Ammon's horn (tissue), 1 donor: ENCODE data around the gene STXBP2.
"Not testable (repeated sequence)": the region's sequence is repeated elsewhere in the genome, so short reads cannot be mapped to it uniquely, and the experiment has no call there.

Experiments
- DNase-seq: peaks from one replicate; pipeline ENCODE4 v3.0.0-alpha.2; 2016; ENCODE audit warnings: low spot score

The STXBP2 gene

DNA sequence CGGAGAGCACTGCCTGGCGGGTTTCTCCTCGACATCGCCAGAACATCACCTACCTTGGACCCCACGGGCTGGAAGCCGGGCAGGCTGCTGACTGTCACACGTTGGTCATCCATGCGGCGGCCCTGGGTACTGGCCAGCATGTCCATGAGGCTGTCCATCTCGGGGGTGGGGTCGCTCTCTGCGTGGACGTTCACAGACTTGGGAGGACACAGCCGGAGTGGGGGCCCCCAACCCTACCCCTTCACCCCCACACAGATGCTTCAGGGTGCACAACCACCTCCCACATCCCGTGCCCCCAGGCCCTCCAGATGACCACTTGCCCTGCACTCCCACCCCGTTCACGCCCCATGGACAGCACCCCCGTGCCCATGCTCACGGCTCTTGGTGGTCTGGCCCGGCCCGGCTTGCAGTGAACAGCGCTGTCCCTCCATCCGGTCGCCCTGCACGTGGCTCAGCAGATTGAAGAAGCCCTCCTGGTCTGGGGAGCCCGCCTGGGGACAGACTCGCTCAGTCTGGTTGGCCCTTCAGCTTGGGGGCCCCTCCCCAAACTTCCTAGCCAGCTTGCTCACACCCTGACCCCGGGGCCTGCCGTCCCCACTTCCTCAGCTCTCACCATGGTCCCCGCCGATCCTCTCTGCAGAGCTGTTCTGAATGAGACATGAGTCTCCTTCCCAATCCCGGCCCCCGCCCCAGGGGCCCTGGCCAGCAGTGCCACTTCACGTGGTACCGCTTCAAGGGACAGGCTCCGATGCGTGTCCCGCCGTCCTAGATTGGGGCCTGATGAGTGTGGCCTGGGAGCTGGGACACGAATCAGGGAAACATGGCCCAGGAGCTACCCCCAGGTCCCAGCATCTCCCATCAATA is 4.3 kb upstream of the STXBP2 start:
- DNase-seq = no peak

DNA sequence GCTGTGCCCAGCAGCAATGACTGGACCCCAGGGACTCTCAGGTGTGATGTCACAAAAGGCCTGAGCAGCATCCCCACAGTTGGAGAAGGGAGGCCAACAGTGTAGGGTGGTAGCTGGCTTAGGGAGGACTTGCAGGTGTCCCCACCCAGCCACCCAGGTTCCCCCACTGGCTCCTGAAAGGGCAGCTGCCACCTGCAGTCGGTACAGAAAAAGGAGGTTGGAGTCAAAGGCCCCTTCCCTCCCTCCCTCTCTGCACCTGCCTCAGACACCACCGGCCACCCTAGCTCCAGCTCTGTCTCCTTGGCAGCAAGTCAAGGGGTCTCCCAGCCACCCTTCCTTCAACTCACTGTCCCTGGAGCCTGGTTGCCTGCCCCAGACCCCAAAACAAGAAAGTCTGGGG is 3.2 kb upstream of the STXBP2 start, which contains the start of gene PCP2:
Gene PCP2 (minus strand): TSS at position 22 of the 400 bp plus-strand sequence. CDS start 262 bp downstream, outside the sequence.
- no peak for DNase-seq

DNA sequence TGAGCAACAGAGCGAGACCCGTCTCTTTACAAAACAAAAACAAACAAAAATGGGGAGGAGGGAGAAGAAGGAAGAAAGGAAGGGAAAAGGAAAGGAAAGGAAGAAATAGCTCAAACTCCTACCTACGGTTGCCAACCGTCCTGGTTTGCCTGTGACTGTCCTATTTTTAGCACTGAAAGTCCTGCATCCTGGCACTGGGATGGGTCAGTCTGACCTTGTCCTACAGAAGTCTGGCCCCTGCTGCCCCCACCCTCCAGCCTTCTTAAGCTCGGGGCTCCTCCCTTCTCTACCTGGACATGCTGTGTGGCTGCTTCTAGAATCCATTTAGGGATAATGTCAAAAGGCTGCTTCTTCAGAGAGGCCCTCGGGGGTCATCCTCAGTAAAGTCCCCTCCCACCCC is 1.2 kb upstream of the STXBP2 start:
- DNase-seq = no peak

- DNase-seq = no peak
Measured at GRCh38 chr19:7636317-7636690, 606 bp upstream of the STXBP2 start.

DNA sequence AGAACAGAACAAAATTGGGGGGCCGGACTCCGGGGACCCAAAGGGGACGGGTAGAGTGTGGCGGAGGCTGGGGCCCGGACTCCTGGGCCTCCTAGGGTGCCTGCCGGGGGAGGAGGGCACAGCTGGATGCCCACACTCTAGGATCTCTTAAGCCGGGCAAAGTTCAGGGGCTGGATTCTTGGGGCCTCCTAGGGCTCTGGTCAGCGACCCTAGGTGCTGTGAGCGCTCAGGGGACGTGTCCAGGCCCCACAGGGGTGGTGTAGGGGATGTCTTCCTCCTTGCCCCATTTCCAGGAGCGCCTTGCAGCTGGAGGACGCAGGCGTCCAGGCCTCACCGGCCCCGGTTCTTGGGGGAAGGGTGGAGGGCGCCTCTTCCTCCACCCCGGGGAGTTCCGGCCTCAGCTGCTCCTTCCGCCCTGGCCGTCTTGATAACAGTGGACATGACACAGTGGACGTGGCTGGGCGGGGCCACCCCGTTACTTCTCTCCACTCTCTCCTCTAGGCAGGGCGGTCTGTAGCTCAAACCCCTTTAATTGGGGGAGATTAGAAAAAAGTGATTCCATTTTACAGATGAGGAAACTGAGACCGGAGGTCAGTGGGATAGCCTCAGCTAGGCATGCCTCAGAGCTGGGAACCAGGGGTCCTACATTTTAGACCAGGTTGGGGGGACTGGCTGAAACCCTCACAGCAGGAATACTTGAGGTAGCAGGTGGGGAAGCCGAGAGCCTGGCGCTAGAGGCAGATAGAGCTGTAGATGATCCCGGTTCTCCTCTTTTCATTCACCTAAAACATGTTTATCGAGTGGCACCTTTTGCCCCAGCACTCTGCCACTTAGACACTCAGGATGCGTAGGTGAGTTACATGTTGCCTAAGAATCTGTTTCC is 705 bp downstream of the STXBP2 start:
- peak; percentile 29 for DNase-seq

DNA sequence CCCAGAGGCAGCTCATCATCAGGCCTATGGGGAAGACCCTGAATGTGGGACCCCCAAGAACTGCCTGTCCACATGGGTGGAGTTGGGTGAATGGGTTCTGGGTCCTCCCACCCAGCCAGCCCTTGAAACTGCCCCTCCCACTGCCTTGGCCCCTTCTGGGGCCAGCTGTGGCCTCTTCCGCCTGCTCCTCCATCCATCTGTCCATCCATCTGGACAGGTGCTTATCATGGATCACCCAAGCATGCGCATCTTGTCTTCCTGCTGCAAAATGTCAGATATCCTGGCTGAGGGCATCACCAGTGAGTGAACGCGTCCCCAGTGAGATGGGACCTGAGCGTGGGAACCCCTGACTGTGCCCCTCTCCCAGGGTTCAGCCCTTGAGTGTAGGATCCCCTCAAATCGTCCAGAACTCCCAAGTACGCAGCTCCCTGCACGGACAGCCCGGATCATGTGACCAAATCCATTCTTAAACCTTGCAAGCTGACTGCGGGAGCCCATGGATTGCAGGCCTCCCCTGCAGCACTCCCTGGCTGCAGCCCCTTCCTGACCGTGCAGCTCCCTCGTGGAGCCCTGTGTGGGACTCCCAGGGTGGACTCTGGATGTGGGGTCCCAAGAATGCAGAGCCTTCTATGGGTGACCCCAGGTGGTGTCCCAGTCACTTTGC is 2.0 kb downstream of the STXBP2 start:
- DNase-seq = no peak

GRCh38 chr19:7639863-7640348 is 3.0 kb downstream of the STXBP2 start:
- DNase-seq = no peak

- no peak for DNase-seq
Measured at GRCh38 chr19:7640803-7641202, 3.9 kb downstream of the STXBP2 start.

GRCh38 chr19:7641290-7642276 is 4.7 kb downstream of the STXBP2 start:
- no peak for DNase-seq

- DNase-seq = no peak
Measured at GRCh38 chr19:7642295-7643030, 5.6 kb downstream of the STXBP2 start.

DNA sequence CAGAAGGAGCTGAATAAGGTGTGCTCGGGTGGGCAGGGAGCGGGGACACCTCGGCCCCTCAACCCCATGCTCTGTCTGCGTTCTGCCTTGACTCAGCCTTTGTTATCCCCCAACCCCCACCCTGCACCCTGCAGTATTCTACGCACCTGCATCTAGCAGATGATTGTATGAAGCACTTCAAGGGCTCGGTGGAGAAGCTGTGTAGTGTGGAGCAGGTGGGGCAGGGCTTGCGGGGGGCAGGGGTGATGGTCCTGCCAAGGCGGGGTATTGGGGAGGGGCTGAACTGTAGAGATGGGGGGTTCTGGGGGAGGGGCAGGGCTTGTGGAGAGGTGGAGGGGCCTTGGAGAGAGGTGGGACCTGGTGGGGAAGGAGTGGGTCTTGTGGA is 6.1 kb downstream of the STXBP2 start:
- no peak for DNase-seq

DNA sequence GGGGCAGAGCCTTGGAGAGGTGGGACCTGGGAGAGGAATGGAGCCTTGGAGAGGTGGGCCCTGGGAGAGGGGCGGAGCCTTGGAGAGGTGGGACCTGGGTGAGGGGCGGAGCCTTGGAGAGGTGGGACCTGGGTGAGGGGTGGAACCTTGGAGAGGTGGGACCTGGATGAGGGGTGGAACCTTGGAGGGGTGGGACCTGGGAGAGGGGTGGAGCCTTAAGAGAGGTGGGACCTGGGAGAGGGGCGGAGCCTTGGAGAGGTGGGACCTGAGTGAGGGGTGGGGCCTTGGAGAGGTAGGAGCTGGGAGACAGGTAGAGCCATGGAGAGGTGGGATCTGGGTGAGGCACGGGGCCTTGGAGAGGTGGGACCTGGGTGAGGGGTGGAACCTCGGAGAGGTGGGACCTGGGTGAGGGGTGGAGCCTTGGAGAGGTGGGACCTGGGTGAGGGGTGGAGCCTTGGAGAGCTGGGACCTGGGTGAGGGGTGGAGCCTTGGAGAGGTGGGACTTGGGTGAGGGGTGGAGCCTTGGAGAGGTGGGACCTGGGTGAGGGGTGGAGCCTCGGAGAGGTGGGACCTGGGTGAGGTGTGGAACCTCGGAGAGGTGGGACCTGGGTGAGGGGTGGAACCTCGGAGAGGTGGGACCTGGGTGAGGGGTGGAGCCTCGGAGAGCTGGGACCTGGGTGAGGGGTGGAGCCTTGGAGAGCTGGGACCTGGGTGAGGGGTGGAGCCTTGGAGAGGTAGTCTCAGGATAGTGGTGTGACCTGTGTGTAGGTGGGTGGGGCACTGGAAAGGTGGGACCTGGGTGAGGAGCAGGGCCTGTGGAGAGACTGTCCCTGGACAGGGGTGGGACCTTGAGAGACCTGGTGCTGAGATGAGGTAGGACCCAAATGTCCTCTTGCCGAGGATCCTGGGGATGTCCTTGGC is 7.0 kb downstream of the STXBP2 start:
- DNase-seq = not testable (repeated sequence)

DNA sequence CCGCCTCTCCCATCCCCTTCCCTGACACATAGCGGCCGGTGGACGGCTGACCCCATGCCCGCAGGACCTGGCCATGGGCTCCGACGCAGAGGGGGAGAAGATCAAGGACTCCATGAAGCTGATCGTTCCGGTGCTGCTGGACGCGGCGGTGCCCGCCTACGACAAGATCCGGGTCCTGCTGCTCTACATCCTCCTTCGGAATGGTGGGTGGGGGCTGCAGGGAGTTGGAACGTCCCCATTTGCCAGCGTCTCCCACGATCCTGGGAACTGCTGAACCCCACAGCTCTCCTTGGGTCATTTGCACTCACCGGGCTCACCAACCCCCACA is 7.6 kb downstream of the STXBP2 start:
- DNase-seq = no peak

DNA sequence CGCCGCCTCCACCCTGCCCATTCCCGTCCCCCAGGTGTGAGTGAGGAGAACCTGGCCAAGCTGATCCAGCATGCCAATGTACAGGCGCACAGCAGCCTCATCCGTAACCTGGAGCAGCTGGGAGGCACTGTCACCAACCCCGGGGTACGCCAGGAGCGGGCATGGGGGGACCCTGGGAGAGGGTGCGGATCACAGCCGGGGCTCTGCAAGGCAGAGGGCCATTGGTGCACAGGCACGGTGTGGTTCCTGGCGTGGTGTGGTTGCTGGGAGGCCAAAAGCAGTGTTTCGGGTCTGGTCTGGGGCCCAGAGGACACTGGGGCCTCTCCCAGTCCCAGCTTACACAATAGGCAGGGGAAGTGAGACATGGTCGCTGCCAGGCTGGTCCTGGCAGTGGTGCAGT is 8.3 kb downstream of the STXBP2 start:
- peak; percentile 19 for DNase-seq

DNA sequence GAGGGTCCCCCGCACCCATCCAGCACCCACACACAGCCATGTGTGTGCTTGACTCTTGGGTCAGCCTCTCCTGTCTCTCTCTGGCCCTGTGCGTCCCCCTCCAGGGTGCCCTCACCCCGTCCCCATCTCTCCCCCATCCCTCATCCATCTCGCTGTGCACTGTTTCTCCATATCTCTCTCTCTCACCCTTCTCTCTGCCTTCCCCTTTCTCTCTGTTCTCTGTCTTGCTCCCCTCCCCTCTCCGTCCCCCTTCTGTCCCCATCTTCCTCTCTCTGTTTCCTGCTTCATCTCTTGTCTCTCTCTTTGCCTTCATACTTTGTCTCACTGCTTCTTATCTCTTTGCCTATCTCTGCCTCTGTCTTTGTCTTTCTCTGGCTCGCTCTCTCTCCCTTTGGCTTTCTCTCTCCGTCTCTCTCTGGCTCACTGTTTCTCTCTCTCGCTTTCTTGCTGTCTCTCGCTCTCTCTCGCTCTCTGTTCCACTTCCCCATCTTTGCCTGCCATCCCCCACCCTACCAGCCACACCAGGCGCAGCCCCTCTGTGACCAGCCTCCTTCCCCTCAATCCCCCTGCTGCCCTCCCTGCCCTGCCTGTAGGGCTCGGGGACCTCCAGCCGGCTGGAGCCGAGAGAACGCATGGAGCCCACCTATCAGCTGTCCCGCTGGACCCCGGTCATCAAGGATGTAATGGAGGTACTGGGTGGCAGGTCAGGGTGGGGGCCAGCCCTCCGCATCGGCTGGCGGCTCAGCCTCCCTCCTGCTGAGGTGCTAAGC is 8.9 kb downstream of the STXBP2 start:
- no peak for DNase-seq

DNA sequence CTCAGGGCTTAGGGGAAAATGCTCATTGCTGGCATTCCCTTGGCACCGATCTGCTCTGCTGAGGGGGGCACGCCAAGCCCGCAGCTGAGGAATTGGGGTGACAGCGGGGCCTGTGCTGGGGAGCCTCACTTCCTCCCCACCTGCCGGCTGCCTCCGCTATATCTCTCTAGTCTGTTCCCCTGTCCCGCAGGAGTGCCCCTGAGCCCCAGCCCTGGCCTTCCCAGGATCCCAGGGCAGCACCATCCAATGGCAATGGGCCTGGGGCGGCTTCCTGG is 9.5 kb downstream of the STXBP2 start:
- no peak for DNase-seq

DNA sequence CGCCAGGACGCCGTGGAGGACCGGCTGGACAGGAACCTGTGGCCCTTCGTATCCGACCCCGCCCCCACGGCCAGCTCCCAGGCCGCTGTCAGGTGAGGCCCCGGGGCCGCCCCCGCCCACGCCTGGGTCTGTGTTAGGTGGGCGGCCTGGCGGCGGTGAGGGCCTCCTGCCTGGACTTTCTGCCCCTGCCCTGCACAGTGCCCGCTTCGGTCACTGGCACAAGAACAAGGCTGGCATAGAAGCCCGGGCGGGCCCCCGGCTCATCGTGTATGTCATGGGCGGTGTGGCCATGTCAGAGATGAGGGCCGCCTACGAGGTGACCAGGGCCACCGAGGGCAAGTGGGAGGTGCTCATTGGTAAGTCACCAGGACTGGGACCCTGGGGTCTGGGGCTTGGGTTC is 10.2 kb downstream of the STXBP2 start:
- no peak for DNase-seq

- no peak for DNase-seq
Measured at GRCh38 chr19:7648265-7649014, 11.5 kb downstream of the STXBP2 start.
